ENCODE measurements around the gene AGPAT4.

GRCh38 chr6:161127071-161127740, 146.7 kb downstream of the AGPAT4 start:
- TF ChIP-seq CTCF (IDR thresholded peaks at IDR 0.05; ENCODE audit: low read length) (no peak), EZH2 (optimal IDR thresholded peaks at IDR 0.05; ENCODE audit: low read depth, low read length) (no peak), EZH2phosphoT487 (IDR thresholded peaks at IDR 0.05; ENCODE audit: low read length) (no peak)
